HEK293 (cell line): ENCODE data around the gene FOXC2.

ENCODE experiments used
- CTCF ChIP-seq: fragments of 450-650 bp; formaldehyde crosslinking; IDR thresholded peaks from 2 replicates; pipeline ENCODE4 v1.5.1; 2016; ENCODE audit warnings: missing biosample characterization, missing genetic modification characterization
- KLF8 ChIP-seq: fragments of 450-650 bp; formaldehyde crosslinking; IDR thresholded peaks from 2 replicates; pipeline ENCODE4 v1.5.1; 2016; ENCODE audit warnings: missing biosample characterization, missing genetic modification characterization
- PRDM6 ChIP-seq: fragments of 450-650 bp; formaldehyde crosslinking; IDR thresholded peaks from 2 replicates; pipeline ENCODE4 v1.5.1; 2017; ENCODE audit warnings: missing biosample characterization, missing genetic modification characterization
- TSHZ1 ChIP-seq: fragments of 450-650 bp; formaldehyde crosslinking; IDR thresholded peaks from 2 replicates; pipeline ENCODE4 v1.5.1; 2016; ENCODE audit warnings: missing biosample characterization, missing genetic modification characterization, borderline replicate concordance
- YY1 ChIP-seq: fragments of 450-650 bp; formaldehyde crosslinking; IDR thresholded peaks from 2 replicates; pipeline ENCODE4 v1.5.1; 2018; ENCODE audit warnings: missing biosample characterization, missing genetic modification characterization
- ZNF26 ChIP-seq: fragments of 450-650 bp; formaldehyde crosslinking; IDR thresholded peaks from 2 replicates; pipeline ENCODE4 v1.5.1; 2016; ENCODE audit warnings: missing biosample characterization, missing genetic modification characterization
- ZNF660 ChIP-seq: fragments of 450-650 bp; IDR thresholded peaks from 2 replicates; pipeline ENCODE4 v1.5.1; 2018; ENCODE audit warnings: missing biosample characterization, mild to moderate bottlenecking, missing genetic modification characterization

GRCh38 chr16:86553356-86553755 is 13.3 kb upstream of the FOXC2 start:
- no peak for TF ChIP-seq KLF8
- TF ChIP-seq CTCF (tag by site-specific recombination): no peak
- no peak for TF ChIP-seq YY1 (tag by site-specific recombination)
- TF ChIP-seq TSHZ1 (tag by site-specific recombination): no peak
- TF ChIP-seq PRDM6 (tag by site-specific recombination): no peak
- TF ChIP-seq ZNF26 (tag by site-specific recombination): no peak
- TF ChIP-seq ZNF660 (tag by site-specific recombination): no peak
